BLaER1 (cell line): ENCODE measurements around the gene SMARCD1.
"Not testable (repeated sequence)": the region's sequence is repeated elsewhere in the genome, so short reads cannot be mapped to it uniquely, and the experiment has no call there.

Source experiments
- H3K27ac ChIP-seq: shearing (Covaris generic); formaldehyde crosslinking; 2 replicates; pipeline ENCODE4 v1.8.1; 2022
- H3K27me3 ChIP-seq: shearing (Covaris generic); formaldehyde crosslinking; 2 replicates; pipeline ENCODE4 v1.8.1; 2022
- H3K36me3 ChIP-seq: shearing (Covaris generic); formaldehyde crosslinking; 2 replicates; pipeline ENCODE4 v1.8.1; 2022
- H3K4me1 ChIP-seq: shearing (Covaris generic); formaldehyde crosslinking; 2 replicates; pipeline ENCODE4 v1.8.1; 2022
- H3K4me2 ChIP-seq: shearing (Covaris generic); formaldehyde crosslinking; 2 replicates; pipeline ENCODE4 v1.8.1; 2022
- H3K4me3 ChIP-seq: shearing (Covaris generic); formaldehyde crosslinking; 2 replicates; pipeline ENCODE4 v1.8.1; 2022
- H3K9ac ChIP-seq: shearing (Covaris generic); formaldehyde crosslinking; 2 replicates; pipeline ENCODE4 v1.8.1; 2022
- H3K9me3 ChIP-seq: shearing (Covaris generic); formaldehyde crosslinking; 2 replicates; pipeline ENCODE4 v1.8.1; 2022
- H4K20me1 ChIP-seq: shearing (Covaris generic); formaldehyde crosslinking; 2 replicates; pipeline ENCODE4 v1.8.1; 2022
- Cebpa-rat ChIP-seq: shearing (Covaris generic); IDR thresholded peaks from 2 replicates; pipeline ENCODE4 v1.8.1; 2022

Gene SMARCD1

GRCh38 chr12:50074936-50075807 lies 10.0 kb upstream of the SMARCD1 start:
- H3K36me3 ChIP-seq: no peaks in the 10 kb centered on the region
- H3K27me3 ChIP-seq: no peaks in the 10 kb centered on the region
- no peak overlapping the region for H3K4me3 ChIP-seq
- no peak for TF ChIP-seq Cebpa-rat
- H3K4me1 ChIP-seq: peaks cover 31% of the 10 kb centered on the region
- H3K27ac ChIP-seq: no peak overlapping the region; the same call in 1 of the 2 replicates
- H4K20me1 ChIP-seq: no peaks in the 10 kb centered on the region
- H3K9ac ChIP-seq: no peak overlapping the region
- H3K9me3 ChIP-seq: no peaks in the 10 kb centered on the region
- H3K4me2 ChIP-seq: no peak overlapping the region

- H3K4me3 ChIP-seq: no peak overlapping the region
- H3K27me3 ChIP-seq: no peaks in the 10 kb centered on the region
- H3K9me3 ChIP-seq: no peaks in the 10 kb centered on the region
- H4K20me1 ChIP-seq: no peaks in the 10 kb centered on the region
- H3K27ac ChIP-seq: no peak overlapping the region
- H3K36me3 ChIP-seq: no peaks in the 10 kb centered on the region
- H3K4me2 ChIP-seq: no peak overlapping the region
- peaks cover 25% of the 10 kb centered on the region for H3K4me1 ChIP-seq
- H3K9ac ChIP-seq: no peak overlapping the region
- no peak for TF ChIP-seq Cebpa-rat
Observed at GRCh38 chr12:50075808-50076170, 9.4 kb upstream of the SMARCD1 start.

DNA sequence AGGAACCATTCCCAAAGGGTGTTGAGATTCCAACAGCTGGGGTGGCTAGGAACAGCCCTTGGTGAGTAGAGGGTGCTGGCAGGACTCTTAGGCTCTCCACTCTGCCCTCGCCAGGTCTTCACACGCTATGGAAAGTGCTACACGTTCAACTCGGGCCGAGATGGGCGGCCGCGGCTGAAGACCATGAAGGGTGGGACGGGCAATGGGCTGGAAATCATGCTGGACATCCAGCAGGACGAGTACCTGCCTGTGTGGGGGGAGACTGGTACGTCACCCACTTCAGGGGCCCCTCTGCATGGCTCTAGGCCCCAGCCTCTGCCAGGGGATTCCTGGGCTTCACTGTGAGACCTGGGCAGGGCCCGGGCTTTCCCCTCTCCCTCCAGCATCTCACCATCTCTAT lies 8.0 kb upstream of the SMARCD1 start:
- no peaks in the 10 kb centered on the region for H3K36me3 ChIP-seq
- H3K27me3 ChIP-seq: no peaks in the 10 kb centered on the region
- H3K9ac ChIP-seq: peak overlapping the region; percentile 61
- no peaks in the 10 kb centered on the region for H3K9me3 ChIP-seq
- peak overlapping the region; percentile 53 for H3K27ac ChIP-seq
- H3K4me3 ChIP-seq: no peak overlapping the region
- H4K20me1 ChIP-seq: no peaks in the 10 kb centered on the region
- TF ChIP-seq Cebpa-rat: no peak
- peak overlapping the region; percentile 69 for H3K4me2 ChIP-seq
- peaks cover 23% of the 10 kb centered on the region for H3K4me1 ChIP-seq

- Histone ChIP-seq H3K27ac (no peak overlapping the region), H3K9me3 (no peaks in the 10 kb centered on the region), H4K20me1 (no peaks in the 10 kb centered on the region), H3K27me3 (no peaks in the 10 kb centered on the region), H3K36me3 (no peaks in the 10 kb centered on the region), H3K4me3 (no peak overlapping the region), H3K9ac (no peak overlapping the region), H3K4me2 (no peak overlapping the region), H3K4me1 (peaks cover 23% of the 10 kb centered on the region)
- TF ChIP-seq Cebpa-rat: no peak
Observed at GRCh38 chr12:50078281-50078680, 6.9 kb upstream of the SMARCD1 start.

- no peak overlapping the region for H3K27ac ChIP-seq
- no peak overlapping the region for H3K4me2 ChIP-seq
- H3K9ac ChIP-seq: no peak overlapping the region
- H3K36me3 ChIP-seq: no peaks in the 10 kb centered on the region
- H3K4me1 ChIP-seq: peaks cover 33% of the 10 kb centered on the region
- H3K27me3 ChIP-seq: no peaks in the 10 kb centered on the region
- TF ChIP-seq Cebpa-rat: no peak
- H3K4me3 ChIP-seq: no peak overlapping the region
- no peaks in the 10 kb centered on the region for H3K9me3 ChIP-seq
- H4K20me1 ChIP-seq: no peaks in the 10 kb centered on the region
Observed at GRCh38 chr12:50079771-50080170, 5.4 kb upstream of the SMARCD1 start.

- H3K4me1 ChIP-seq: peaks cover 37% of the 10 kb centered on the region
- TF ChIP-seq Cebpa-rat: no peak
- no peak overlapping the region for H3K4me2 ChIP-seq
- H3K27ac ChIP-seq: no peak overlapping the region
- no peak overlapping the region for H3K4me3 ChIP-seq
- no peak overlapping the region for H3K9ac ChIP-seq
- no peaks in the 10 kb centered on the region for H3K9me3 ChIP-seq
- peaks cover 6% of the 10 kb centered on the region; the same call in 1 of the 2 replicates for H4K20me1 ChIP-seq
- H3K36me3 ChIP-seq: no peaks in the 10 kb centered on the region
- no peaks in the 10 kb centered on the region for H3K27me3 ChIP-seq
Observed at GRCh38 chr12:50081096-50081808, 3.9 kb upstream of the SMARCD1 start.

DNA sequence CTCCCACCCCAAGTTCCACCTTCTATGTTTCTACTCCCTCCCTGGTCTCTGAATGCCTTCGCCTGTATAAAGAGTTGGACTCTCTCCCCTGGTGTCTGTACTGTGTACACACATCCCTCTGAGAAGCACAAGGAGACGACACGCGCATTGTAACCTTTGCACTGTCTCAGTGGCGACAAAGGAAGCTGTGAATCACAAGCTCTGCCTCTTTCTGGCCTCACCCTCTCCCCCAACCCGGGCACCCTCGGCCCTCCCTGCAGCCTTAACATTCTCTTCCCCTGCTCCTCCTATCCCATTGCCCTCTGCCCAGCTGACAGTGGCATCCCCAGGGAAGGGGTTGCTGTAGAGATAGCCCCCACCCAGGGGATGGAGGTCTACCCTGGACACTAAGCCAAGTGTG lies 2.5 kb upstream of the SMARCD1 start:
- H3K36me3 ChIP-seq: peaks cover 13% of the 10 kb centered on the region
- H3K9ac ChIP-seq: no peak overlapping the region
- TF ChIP-seq Cebpa-rat: no peak
- no peak overlapping the region for H3K4me3 ChIP-seq
- H3K4me1 ChIP-seq: peaks cover 31% of the 10 kb centered on the region
- no peaks in the 10 kb centered on the region for H3K27me3 ChIP-seq
- H3K27ac ChIP-seq: no peak overlapping the region
- no peak overlapping the region for H3K4me2 ChIP-seq
- no peaks in the 10 kb centered on the region for H3K9me3 ChIP-seq
- H4K20me1 ChIP-seq: peaks cover 18% of the 10 kb centered on the region

DNA sequence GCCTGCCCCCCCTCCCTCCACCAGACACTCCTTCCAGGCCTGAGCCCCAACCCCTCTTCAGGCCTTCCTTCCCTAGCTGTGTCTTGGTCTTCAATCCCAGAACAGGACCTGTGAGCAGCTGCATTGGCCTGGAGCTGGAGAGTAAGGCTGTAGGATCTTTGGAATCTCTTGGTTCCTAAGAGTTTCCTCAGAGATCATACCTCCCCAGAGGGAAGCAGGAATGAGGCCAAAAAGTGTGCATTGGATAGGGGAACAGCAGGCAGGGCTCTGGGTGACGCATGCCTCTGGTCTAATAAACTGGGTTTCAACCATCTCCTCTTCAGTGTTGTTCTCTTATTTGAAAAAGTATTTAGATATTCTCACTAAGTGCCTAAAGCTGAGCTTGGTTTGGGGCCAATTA lies 1.8 kb upstream of the SMARCD1 start:
- no peak overlapping the region for H3K4me3 ChIP-seq
- no peak overlapping the region for H3K27ac ChIP-seq
- TF ChIP-seq Cebpa-rat: no peak
- no peaks in the 10 kb centered on the region for H3K27me3 ChIP-seq
- H3K9me3 ChIP-seq: no peaks in the 10 kb centered on the region
- peaks cover 25% of the 10 kb centered on the region for H4K20me1 ChIP-seq
- peaks cover 19% of the 10 kb centered on the region for H3K36me3 ChIP-seq
- no peak overlapping the region for H3K9ac ChIP-seq
- peaks cover 33% of the 10 kb centered on the region for H3K4me1 ChIP-seq
- H3K4me2 ChIP-seq: no peak overlapping the region

DNA sequence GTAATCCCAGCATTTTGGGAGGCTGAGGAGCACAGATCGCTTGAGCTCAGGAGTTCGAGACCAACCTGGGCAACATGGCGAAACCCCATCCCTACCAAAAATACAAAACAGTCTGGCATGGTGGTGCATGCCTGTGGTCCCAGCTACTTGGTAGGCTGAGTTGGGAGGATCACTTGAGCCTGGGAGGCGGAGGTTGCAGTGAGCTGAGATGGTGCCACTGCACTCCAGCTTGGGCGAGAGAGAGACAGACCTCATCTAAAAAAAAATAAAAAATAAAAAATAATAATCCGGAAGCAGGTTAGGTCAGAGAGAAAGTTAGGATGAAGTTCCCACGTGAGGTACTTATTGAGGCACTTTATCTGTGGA lies 750 bp upstream of the SMARCD1 start:
- H3K4me1 ChIP-seq: peaks cover 38% of the 10 kb centered on the region
- H3K27ac ChIP-seq: peak overlapping the region; percentile 90
- not testable (repeated sequence) for H3K9me3 ChIP-seq, H3K27me3 ChIP-seq
- H3K9ac ChIP-seq: peak overlapping the region; percentile 86
- peak overlapping the region; percentile 77 for H3K4me3 ChIP-seq
- H3K4me2 ChIP-seq: peak overlapping the region; percentile 91
- peaks cover 30% of the 10 kb centered on the region for H3K36me3 ChIP-seq
- peaks cover 34% of the 10 kb centered on the region for H4K20me1 ChIP-seq

- no peaks in the 10 kb centered on the region for H3K9me3 ChIP-seq
- no peaks in the 10 kb centered on the region for H3K27me3 ChIP-seq
- peaks cover 34% of the 10 kb centered on the region for H4K20me1 ChIP-seq
- peak overlapping the region; percentile 84 for H3K4me2 ChIP-seq
- peaks cover 42% of the 10 kb centered on the region for H3K36me3 ChIP-seq
- peak overlapping the region; percentile 77 for H3K4me3 ChIP-seq
- peak overlapping the region; percentile 90 for H3K27ac ChIP-seq
- TF ChIP-seq Cebpa-rat: no peak
- H3K4me1 ChIP-seq: peaks cover 38% of the 10 kb centered on the region
- H3K9ac ChIP-seq: peak overlapping the region; percentile 86
Observed at GRCh38 chr12:50085615-50086072, 502 bp downstream of the SMARCD1 start.
